HepG2 (cell line): ENCODE results near the gene PPRC1. TPM values are rescaled to one million over a fixed set of nuclear protein-coding genes. Genes with fewer than 3 reads are reported as not detected.

Experiments
- ATAC-seq: fragments of 200-7000 bp; cut with Tn5 transposase; 3 replicates; pipeline ENCODE4 v1.9.1; 2020; ENCODE audit warnings: mild to moderate bottlenecking, moderate library complexity
- BruUV-seq: library from RNA; stranded (reverse); fragments of 400-500 nt; replicated peaks from 2 replicates; lab custom pipeline; 2021; lab: Mats Ljungman, UMichigan
- CTCF ChIA-PET: fragments of 300-600 bp; formaldehyde crosslinking; extraction: SDS; loops from one replicate; lab custom pipeline; 2021; ENCODE audit warnings: low total read pairs, inconsistent platforms, low intra/inter-chr PET ratio; lab: Yijun Ruan, JAX
- POLR2A ChIA-PET: fragments of 350-600 bp; sonication (Branson Sonifier 250); formaldehyde crosslinking; loops from one replicate; lab custom pipeline; 2020; ENCODE audit warnings: antibody characterized with exemption, inconsistent platforms; lab: Yijun Ruan, JAX
- DNase-seq: peaks from one replicate; pipeline ENCODE4 v3.0.0-alpha.2; 2015; ENCODE audit warnings: low spot score
- FAIRE-seq: peaks from 3 replicates; lab custom pipeline; 2011; peaks lifted over from hg19 to GRCh38; lab: Jason Lieb, UNC
- H2AFZ ChIP-seq: one replicate; pipeline ENCODE4 v1.6.1; 2011; ENCODE audit warnings: low read length, inconsistent platforms
- H3K27ac ChIP-seq: fragments of 300-600 bp; 3 replicates; pipeline ENCODE4 v1.8.0; 2011; ENCODE audit warnings: mixed run types, mild to moderate bottlenecking, mixed read lengths, low read length, inconsistent platforms; ENCODE audit not compliant: insufficient read depth; ENCODE audit errors: extremely low read length
- H3K27me3 ChIP-seq, 2 experiments: fragments of 200-600 bp in 1 of 2; 2 replicates in 1 of 2; 3 replicates in 1 of 2; pipeline versions ENCODE4 v1.6.0 to v1.8.0; 2011; ENCODE audit warnings: low read length in 2 of 2, mild to moderate bottlenecking in 2 of 2, moderate library complexity in 2 of 2, inconsistent platforms in 1 of 2; ENCODE audit not compliant: insufficient read depth in 2 of 2, control insufficient read depth in 1 of 2
- H3K36me3 ChIP-seq, 2 experiments: fragments of 200-600 bp in 1 of 2; replicated peaks in 1 of 2; 2 replicates in 1 of 2; 3 replicates in 1 of 2; pipeline versions ENCODE4 v1.5.1 to v1.8.0; 2011; ENCODE audit warnings: low read length in 2 of 2, inconsistent platforms in 1 of 2; ENCODE audit not compliant: insufficient read depth in 2 of 2, control insufficient read depth in 1 of 2
- H3K4me1 ChIP-seq: 2 replicates; pipeline ENCODE4 v1.5.1; 2012; ENCODE audit warnings: low read length, inconsistent platforms; ENCODE audit not compliant: insufficient read depth
- H3K4me2 ChIP-seq: 2 replicates; pipeline ENCODE4 v1.6.0; 2011; ENCODE audit warnings: low read depth, low read length, inconsistent platforms
- H3K4me3 ChIP-seq, 3 experiments: fragments of 200-600 bp in 1 of 3; sonication (generic), shearing (Covaris generic) in 1 of 3; replicated peaks in 1 of 3; 2 replicates each; pipeline ENCODE4 v1.5.1; 2011 to 2016; ENCODE audit warnings: low read length in 3 of 3, inconsistent platforms in 2 of 3, low read depth in 2 of 3, mild to moderate bottlenecking in 2 of 3, control low read depth in 1 of 3, mixed read lengths in 1 of 3; ENCODE audit not compliant: insufficient read depth in 1 of 3
- H3K79me2 ChIP-seq: one replicate; pipeline ENCODE4 v1.6.1; 2011; ENCODE audit warnings: low read length, inconsistent platforms; ENCODE audit not compliant: insufficient read depth
- H3K9ac ChIP-seq: 2 replicates; pipeline ENCODE4 v1.6.0; 2011; ENCODE audit warnings: mild to moderate bottlenecking, low read depth, low read length, inconsistent platforms; ENCODE audit not compliant: insufficient read depth
- H3K9me3 ChIP-seq: 2 replicates; pipeline ENCODE4 v1.5.1; 2012; ENCODE audit warnings: mild to moderate bottlenecking, low read length
- H4K20me1 ChIP-seq: 2 replicates; pipeline ENCODE4 v1.6.0; 2011; ENCODE audit warnings: inconsistent platforms, mild to moderate bottlenecking, low read length, moderate library complexity; ENCODE audit not compliant: insufficient read depth
- GATAD1 ChIP-seq: IDR thresholded peaks from 2 replicates; pipeline ENCODE4 v1.6.1; 2016; ENCODE audit warnings: missing genetic modification reagents, missing compliant biosample characterization
- MBD4 ChIP-seq: IDR thresholded peaks from 2 replicates; pipeline ENCODE4 v1.6.1; 2012; ENCODE audit warnings: low read length, inconsistent platforms, borderline replicate concordance
- PHF8 ChIP-seq: sonication (generic); formaldehyde crosslinking; IDR thresholded peaks from 2 replicates; pipeline ENCODE4 v1.5.0; 2020; ENCODE audit warnings: missing genetic modification reagents
- POGK ChIP-seq: sonication (generic); formaldehyde crosslinking; conservative IDR thresholded peaks from 2 replicates; pipeline ENCODE4 v1.8.0; 2022; ENCODE audit warnings: mild to moderate bottlenecking, moderate library complexity, missing genetic modification reagents
- POLR2A ChIP-seq, 2 experiments: IDR thresholded peaks; 2 replicates each; pipeline ENCODE4 v1.6.1; 2011; ENCODE audit warnings: low read depth in 2 of 2, low read length in 2 of 2, mild to moderate bottlenecking in 1 of 2, moderate library complexity in 1 of 2; ENCODE audit not compliant: insufficient read depth in 1 of 2
- PRMT3 ChIP-seq: sonication (generic); formaldehyde crosslinking; IDR thresholded peaks from 2 replicates; pipeline ENCODE4 v1.8.1; 2022; ENCODE audit warnings: low read depth, mild to moderate bottlenecking, moderate library complexity, missing genetic modification reagents, borderline replicate concordance
- THAP7 ChIP-seq: sonication (generic); formaldehyde crosslinking; IDR thresholded peaks from 2 replicates; pipeline ENCODE4 v1.8.1; 2023; ENCODE audit warnings: mild to moderate bottlenecking, missing genetic modification reagents
- USF2 ChIP-seq, 2 experiments: sonication (generic) in 1 of 2; formaldehyde crosslinking in 1 of 2; IDR thresholded peaks; 2 replicates each; pipeline versions ENCODE4 v1.5.1 to v1.6.1; 2011 to 2020; ENCODE audit warnings: borderline replicate concordance in 1 of 2, low read depth in 1 of 2, low read length in 1 of 2, mild to moderate bottlenecking in 1 of 2, missing genetic modification reagents in 1 of 2, moderate library complexity in 1 of 2
- ZNF589 ChIP-seq: sonication (generic); formaldehyde crosslinking; conservative IDR thresholded peaks from 2 replicates; pipeline ENCODE4 v1.8.0; 2022; ENCODE audit warnings: mild to moderate bottlenecking, moderate library complexity, missing genetic modification reagents
- WGBS: methylation state at CpG from one replicate; pipeline ENCODE4 v1.1.6; 2017; ENCODE audit warnings: low lambda C conversion rate; 5-methylcytosine and 5-hydroxymethylcytosine counted together
- in situ Hi-C: cut with HindIII; loops from 2 replicates; pipeline ENCODE4 v1.10.0; 2017; ENCODE audit warnings: low pct_unique_long_range_greater_than_20kb; ENCODE audit not compliant: extremely low pct_ligation_motif_present
- intact Hi-C: fragments of 100-400 bp; cut with micrococcal nuclease; formaldehyde crosslinking; loops from one replicate; pipeline ENCODE4 v1.10.0; 2022; ENCODE audit not compliant: unreplicated experiment
- polyA plus RNA-seq, 8 experiments: library from polyadenylated mRNA; depleted of rRNA in 3 of 8; stranded (reverse) in 7 of 8; unstranded in 1 of 8; fragments of >200 nt; fragmentation: Illumina TruSeq in 4 of 8; extraction: Trizol in 4 of 8; gene quantifications; 2 replicates each; pipeline versions ENCODE4 v1.2.1 to v1.2.3, GENCODE V29; 2011 to 2016; ENCODE audit warnings: low read depth in 4 of 8, missing spikeins in 1 of 8, mixed read lengths in 1 of 8; ENCODE audit not compliant: insufficient read depth in 1 of 8
- total RNA-seq, 5 experiments: library from RNA; depleted of rRNA; stranded (reverse); fragments of >200 nt; fragmentation: Illumina TruSeq; extraction: Trizol; gene quantifications; 2 replicates each; pipeline ENCODE4 v1.2.3, GENCODE V29; 2016; ENCODE audit warnings: low read depth in 1 of 5

PPRC1 gene
- total and polyA plus RNA-seq, 2 of the 13 experiments (the other 11 are each of a cell fraction or from before 2014, with no cell fraction given): 18.7 to 24.2 TPM

- TF ChIP-seq POGK (CRISPR knock-in tag) (peak; percentile 7; the same call in 1 of the 2 replicates), POLR2A (IDR thresholded peaks at IDR 0.05; ENCODE audit: insufficient read depth in 1 of 2, low read depth in 2 of 2, low read length in 2 of 2) (peak in 1 of 2 experiments; percentile 16; a peak in 1 of 4 replicates)
Observed at GRCh38 chr10:102150970-102151773, 18.3 kb downstream of the PPRC1 start (continued).

- Histone ChIP-seq H3K79me2 (peaks cover 40% of the 10 kb centered on the region), H3K27ac (peak within 1 kb of the TSS; percentile 87), H4K20me1 (peaks cover 11% of the 10 kb centered on the region), H3K4me2 (peak within 1 kb of the TSS; percentile 99), H3K36me3 (peaks cover 20 to 51% of the 10 kb centered on the region in 2 experiments), H3K4me1 (peaks cover 35% of the 10 kb centered on the region), H3K4me3 (peak within 1 kb of the TSS; percentile 82 to 97 (median 82)), H3K27me3 (no peaks in the 10 kb centered on the region; a peak in 1 of 5 replicates), H2AFZ (no peak within 1 kb of the TSS), H3K9me3 (no peaks in the 10 kb centered on the region), H3K9ac (peak within 1 kb of the TSS; percentile 91)
- ChIA-PET CTCF (no interaction called here), POLR2A (interaction anchor here (0.7 to 3.3 kb wide), 15 partner anchors 8 to 527 kb away, joined by 3 to 11 read pairs (median 5); partner anchors contain the start of gene GBF1)
- DNase-seq: peak; percentile 97
- 15% methylated on average over 44 of the region's 59 CpGs for WGBS
- in situ Hi-C loops: no loop called here
- intact Hi-C loops: loop anchor here (1.0 kb wide), 1 partner anchor 20 kb away; no protein-coding TSS in a partner anchor
- BruUV-seq: no TSS peak
- ATAC-seq: peak; percentile 88
- peak; percentile 89 for FAIRE-seq
- TF ChIP-seq MBD4 (no peak), GATAD1 (CRISPR knock-in tag) (peak; percentile 98), USF2 (IDR thresholded peaks at IDR 0.05; ENCODE audit: low read depth, low read length) (no peak), USF2 (CRISPR knock-in tag; IDR thresholded peaks at IDR 0.05; ENCODE audit: borderline replicate concordance) (no peak; the same call in 1 of the 2 replicates), PHF8 (CRISPR knock-in tag) (peak; percentile 97), ZNF589 (CRISPR knock-in tag) (peak; percentile 89), PRMT3 (CRISPR knock-in tag) (peak; percentile 90; the same call in 1 of the 2 replicates), THAP7 (CRISPR knock-in tag) (peak; percentile 47; the same call in 1 of the 2 replicates)
Observed at GRCh38 chr10:102151774-102152544, 19.1 kb downstream of the PPRC1 start, which contains the start of gene NOLC1. NOLC1 (plus strand) TSS chr10:102152389; CDS start chr10:102152411, 22 bp downstream.
